ENCODE data around the gene PNLDC1.

- TF ChIP-seq, protein P1, sequence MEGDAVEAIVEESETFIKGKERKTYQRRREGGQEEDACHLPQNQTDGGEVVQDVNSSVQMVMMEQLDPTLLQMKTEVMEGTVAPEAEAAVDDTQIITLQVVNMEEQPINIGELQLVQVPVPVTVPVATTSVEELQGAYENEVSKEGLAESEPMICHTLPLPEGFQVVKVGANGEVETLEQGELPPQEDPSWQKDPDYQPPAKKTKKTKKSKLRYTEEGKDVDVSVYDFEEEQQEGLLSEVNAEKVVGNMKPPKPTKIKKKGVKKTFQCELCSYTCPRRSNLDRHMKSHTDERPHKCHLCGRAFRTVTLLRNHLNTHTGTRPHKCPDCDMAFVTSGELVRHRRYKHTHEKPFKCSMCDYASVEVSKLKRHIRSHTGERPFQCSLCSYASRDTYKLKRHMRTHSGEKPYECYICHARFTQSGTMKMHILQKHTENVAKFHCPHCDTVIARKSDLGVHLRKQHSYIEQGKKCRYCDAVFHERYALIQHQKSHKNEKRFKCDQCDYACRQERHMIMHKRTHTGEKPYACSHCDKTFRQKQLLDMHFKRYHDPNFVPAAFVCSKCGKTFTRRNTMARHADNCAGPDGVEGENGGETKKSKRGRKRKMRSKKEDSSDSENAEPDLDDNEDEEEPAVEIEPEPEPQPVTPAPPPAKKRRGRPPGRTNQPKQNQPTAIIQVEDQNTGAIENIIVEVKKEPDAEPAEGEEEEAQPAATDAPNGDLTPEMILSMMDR (IDR thresholded peaks at IDR 0.05; ENCODE audit: poor library complexity): no peak
- no peak for TF ChIP-seq EZH2 (IDR thresholded peaks at IDR 0.05; ENCODE audit: borderline replicate concordance)
Measured at GRCh38 chr6:159807150-159807858, 7.2 kb downstream of the PNLDC1 start.

All from hepatocyte (in vitro differentiated cells).